Stimulated activated CD4-positive, alpha-beta T cell treated with anti-CD3 and anti-CD28 coated beads, Interleukin-2, amount 100 ng/mL, for 48 hours (primary cell): ENCODE results near the gene ARID1B.

ENCODE experiments used
- DNase-seq, 2 donors: peaks; one replicate each; pipeline ENCODE4 v3.0.0-alpha.2; 2020

Gene ARID1B

GRCh38 chr6:156883497-156884252 lies 106.5 kb downstream of the ARID1B start:
- DNase-seq, result peak in 1 of 2 donors; percentile 23

GRCh38 chr6:156884306-156884705 lies 107.1 kb downstream of the ARID1B start:
- DNase-seq, result no peak

- no peak for DNase-seq
These were observed 108.4 kb downstream of the ARID1B start for GRCh38 chr6:156885562-156885961.

GRCh38 chr6:156886409-156886808 lies 109.2 kb downstream of the ARID1B start:
- no peak for DNase-seq

GRCh38 chr6:156887623-156888269 lies 110.6 kb downstream of the ARID1B start:
- DNase-seq, result no peak

GRCh38 chr6:156889469-156889868 lies 112.3 kb downstream of the ARID1B start:
- DNase-seq, result no peak

GRCh38 chr6:156889986-156890385 lies 112.8 kb downstream of the ARID1B start:
- no peak for DNase-seq

- DNase-seq, result no peak
These were observed 113.6 kb downstream of the ARID1B start for GRCh38 chr6:156890627-156891314.

- DNase-seq, result no peak
These were observed 120.8 kb downstream of the ARID1B start for GRCh38 chr6:156897907-156898531.

GRCh38 chr6:156899071-156899470 lies 121.9 kb downstream of the ARID1B start:
- no peak for DNase-seq

GRCh38 chr6:156899532-156900135 lies 122.5 kb downstream of the ARID1B start:
- DNase-seq, result no peak

- no peak for DNase-seq
These were observed 123.1 kb downstream of the ARID1B start for GRCh38 chr6:156900292-156900691.

- DNase-seq, result no peak
These were observed 124.3 kb downstream of the ARID1B start for GRCh38 chr6:156901309-156902019.

GRCh38 chr6:156902782-156903181 lies 125.6 kb downstream of the ARID1B start:
- DNase-seq, result no peak

- DNase-seq, result no peak
These were observed 127.2 kb downstream of the ARID1B start for GRCh38 chr6:156904176-156904967.

- DNase-seq, result no peak
These were observed 128.6 kb downstream of the ARID1B start for GRCh38 chr6:156905801-156906200.

GRCh38 chr6:156906451-156906850 lies 129.3 kb downstream of the ARID1B start:
- no peak for DNase-seq

- no peak for DNase-seq
These were observed 132.2 kb downstream of the ARID1B start for GRCh38 chr6:156909212-156910010.

- DNase-seq, result no peak
These were observed 132.8 kb downstream of the ARID1B start for GRCh38 chr6:156910011-156910334.

GRCh38 chr6:156910938-156911337 lies 133.8 kb downstream of the ARID1B start:
- DNase-seq, result no peak

- DNase-seq, result no peak
These were observed 134.4 kb downstream of the ARID1B start for GRCh38 chr6:156911581-156911980.
